B cell (primary cell): ENCODE results near the gene CDRT15. TPM values are rescaled to one million over a fixed set of nuclear protein-coding genes. Genes with fewer than 3 reads are reported as not detected.
A peak's percentile ranks its signal among the peaks of the same experiment; 100 is the strongest.

Experiments used
- ATAC-seq: fragments of 200-7000 bp; cut with Tn5 transposase; one replicate; pipeline ENCODE4 v1.10.0; 2021; ENCODE audit warnings: low read depth, mild to moderate bottlenecking, moderate number of reproducible peaks, moderate library complexity
- CTCF ChIA-PET: fragments of 350-600 bp; sonication (Branson Sonifier 250); formaldehyde crosslinking; loops from one replicate; lab custom pipeline; 2021; ENCODE audit warnings: antibody characterized with exemption, inconsistent platforms; lab: Charles Lee
- POLR2A ChIA-PET: fragments of 350-600 bp; sonication (Branson Sonifier 250); formaldehyde crosslinking; loops from one replicate; lab custom pipeline; 2021; ENCODE audit warnings: antibody characterized with exemption; lab: Charles Lee
- DNase-seq: peaks from one replicate; pipeline ENCODE4 v3.0.0; 2013
- H2AFZ ChIP-seq: 2 replicates; pipeline ENCODE4 v1.6.1; 2012; ENCODE audit warnings: mild to moderate bottlenecking, low read depth, low read length; ENCODE audit not compliant: insufficient read depth, poor library complexity, severe bottlenecking
- H3K27ac ChIP-seq, 2 donors: 1 replicate in 1 of 2; 2 replicates in 1 of 2; pipeline ENCODE4 v1.5.1; 2012 to 2013; ENCODE audit warnings: low read length in 2 of 2, mild to moderate bottlenecking in 2 of 2, moderate library complexity in 1 of 2
- H3K27me3 ChIP-seq, 4 experiments: fragments of 200-600 bp in 1 of 4; sonication (generic) in 1 of 4; replicated peaks in 1 of 4; 1 replicate in 2 of 4; 2 replicates in 2 of 4; pipeline versions ENCODE4 v1.6.1 to v1.7.0; 2013 to 2016; ENCODE audit warnings: low read length in 3 of 4, mild to moderate bottlenecking in 2 of 4, mixed read lengths in 1 of 4, moderate library complexity in 1 of 4; ENCODE audit not compliant: insufficient read depth in 4 of 4, control insufficient read depth in 3 of 4; ENCODE audit errors: control extremely low read depth in 1 of 4
- H3K36me3 ChIP-seq, 2 experiments: replicated peaks in 1 of 2; 1 replicate in 1 of 2; 2 replicates in 1 of 2; pipeline versions ENCODE4 v1.6.1 to v1.7.1; 2013; ENCODE audit warnings: low read length in 1 of 2; ENCODE audit not compliant: insufficient read depth in 2 of 2, control insufficient read depth in 1 of 2; ENCODE audit errors: control extremely low read depth in 1 of 2, extremely low read depth in 1 of 2
- H3K4me1 ChIP-seq, 2 donors: fragments of 200-600 bp in 1 of 2; sonication (generic) in 1 of 2; 1 replicate in 1 of 2; 2 replicates in 1 of 2; pipeline versions ENCODE4 v1.5.1 to v1.6.1; 2013 to 2017; ENCODE audit warnings: low read length in 2 of 2; ENCODE audit not compliant: control insufficient read depth in 2 of 2, insufficient read depth in 2 of 2
- H3K4me2 ChIP-seq: replicated peaks from 2 replicates; pipeline ENCODE3; 2012; ENCODE audit warnings: mild to moderate bottlenecking, low read depth, low read length; ENCODE audit not compliant: poor library complexity, severe bottlenecking
- H3K4me3 ChIP-seq, 5 experiments: fragments of 200-600 bp in 1 of 5; sonication (generic) in 1 of 5; 1 replicate in 3 of 5; 2 replicates in 2 of 5; pipeline versions ENCODE4 v1.5.1 to v1.7.0; 2011 to 2016; ENCODE audit warnings: low read length in 4 of 5, mild to moderate bottlenecking in 4 of 5, low read depth in 2 of 5, control low read depth in 1 of 5, moderate library complexity in 1 of 5; ENCODE audit not compliant: insufficient read depth in 1 of 5; ENCODE audit errors: control extremely low read depth in 1 of 5, extremely low read depth in 1 of 5
- H3K79me2 ChIP-seq: fragments of 200-600 bp; sonication (generic); one replicate; pipeline ENCODE4 v1.6.0; 2016; ENCODE audit warnings: low read length; ENCODE audit not compliant: control insufficient read depth, insufficient read depth
- H3K9ac ChIP-seq: fragments of 200-600 bp; sonication (generic); 2 replicates; pipeline ENCODE4 v1.6.1; 2017; ENCODE audit warnings: mild to moderate bottlenecking, low read length, moderate library complexity
- H3K9me3 ChIP-seq, 3 donors: one replicate each; pipeline versions ENCODE4 v1.6.1 to v1.7.1; 2013; ENCODE audit warnings: low read length in 2 of 3; ENCODE audit not compliant: control insufficient read depth in 2 of 3, insufficient read depth in 1 of 3; ENCODE audit errors: control extremely low read depth in 1 of 3
- H4K20me1 ChIP-seq: 2 replicates; pipeline ENCODE4 v1.6.0; 2012; ENCODE audit warnings: mild to moderate bottlenecking, low read length; ENCODE audit not compliant: insufficient read depth, control insufficient read depth, poor library complexity, severe bottlenecking
- H3K27ac Mint-ChIP-seq: one replicate; pipeline ENCODE4 v1.8.0; 2021; ENCODE audit warnings: mixed read lengths
- H3K27me3 Mint-ChIP-seq: one replicate; pipeline ENCODE4 v1.8.0; 2021; ENCODE audit warnings: mixed read lengths
- H3K4me1 Mint-ChIP-seq: one replicate; pipeline ENCODE4 v1.8.0; 2021; ENCODE audit warnings: mixed read lengths
- H3K4me3 Mint-ChIP-seq: one replicate; pipeline ENCODE4 v1.8.0; 2021; ENCODE audit warnings: mixed read lengths
- H3K9me3 Mint-ChIP-seq: one replicate; pipeline ENCODE4 v1.8.0; 2022; ENCODE audit warnings: mixed read lengths; ENCODE audit not compliant: insufficient read depth
- CTCF ChIP-seq: fragments of 200-600 bp; IDR thresholded peaks from one replicate; pipeline ENCODE4 v1.8.0; 2022; ENCODE audit warnings: antibody characterized with exemption, mild to moderate bottlenecking
- EZH2 ChIP-seq: IDR thresholded peaks from 2 replicates; pipeline ENCODE4 v1.6.1; 2012; ENCODE audit warnings: borderline replicate concordance, low read depth, mild to moderate bottlenecking, moderate library complexity, low read length; ENCODE audit not compliant: insufficient read depth, poor library complexity, severe bottlenecking
- WGBS: methylation state at CpG from one replicate; pipeline ENCODE4 v1.1.5; 2013; ENCODE audit warnings: missing lambda C conversion rate; ENCODE audit not compliant: insufficient coverage; 5-methylcytosine and 5-hydroxymethylcytosine counted together
- intact Hi-C: fragments of 100-400 bp; cut with micrococcal nuclease; formaldehyde crosslinking; loops from one replicate; pipeline ENCODE4 v1.10.0; 2022
- polyA plus RNA-seq: library from polyadenylated mRNA; depleted of rRNA; stranded (reverse); fragments of >200 nt; gene quantifications from 2 replicates; pipeline ENCODE4 v1.2.3, GENCODE V29; 2012
- total RNA-seq, 2 donors: library from RNA; stranded (reverse); fragments of 120-200 nt in 1 of 2; gene quantifications; 1 replicate in 1 of 2; 2 replicates in 1 of 2; pipeline versions ENCODE4 v1.2.3 to v1.2.4, GENCODE V29; 2013 to 2022

The CDRT15 gene
- total and polyA plus RNA-seq, 2 donors (not counting 1 experiment from before 2014, with no cell fraction given), result not detected

DNA sequence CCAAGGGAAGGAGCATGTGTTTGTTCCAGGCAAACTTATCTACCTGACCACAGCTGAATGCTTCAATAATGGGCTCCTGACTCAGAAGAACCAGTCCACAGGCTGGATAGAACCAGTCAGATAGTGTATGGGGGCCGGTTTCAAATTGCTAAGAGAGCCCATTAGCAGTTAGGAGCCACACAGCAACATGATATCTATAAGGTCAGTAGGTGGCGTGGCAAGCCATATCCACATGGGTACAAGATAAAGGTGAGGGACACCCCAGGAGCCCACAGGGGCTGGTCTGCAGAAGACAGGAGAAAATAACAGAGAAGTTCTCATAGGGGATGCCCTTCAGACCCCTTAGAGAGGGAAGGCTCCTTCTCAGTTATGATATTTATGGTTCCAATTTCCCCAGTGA lies 31.6 kb upstream of the CDRT15 start:
- Histone ChIP-seq H4K20me1 (no peaks in the 10 kb centered on the region), H3K36me3 (no peaks in the 10 kb centered on the region), H3K9me3 (no peaks in the 10 kb centered on the region), H3K27me3 (peaks cover 0 to 3% (median 0%) of the 10 kb centered on the region in 4 experiments), H2AFZ (no peak overlapping the region), H3K4me2 (no peak overlapping the region), H3K79me2 (no peaks in the 10 kb centered on the region), H3K4me1 (no peaks in the 10 kb centered on the region), H3K27ac (no peak overlapping the region), H3K4me3 (no peak overlapping the region), H3K9ac (no peak overlapping the region)
- ATAC-seq (no peak), DNase-seq (peak; percentile 12)
- no peak overlapping the region for H3K4me3 Mint-ChIP-seq
- POLR2A ChIA-PET, result no interaction called here
- CTCF ChIA-PET, result interaction anchor here (1.1 to 3.8 kb wide), 3 partner anchors 286 to 658 kb away, joined by 4 to 16 read pairs (median 5); no protein-coding TSS in a partner anchor
- no peaks in the 10 kb centered on the region for H3K9me3 Mint-ChIP-seq
- H3K27ac Mint-ChIP-seq, result no peak overlapping the region
- H3K4me1 Mint-ChIP-seq, result no peaks in the 10 kb centered on the region
- peaks cover 21% of the 10 kb centered on the region for H3K27me3 Mint-ChIP-seq
- no peak for TF ChIP-seq CTCF
- intact Hi-C loops, result no loop called here
- WGBS, result no CpG with 5 or more reads among the region's 2 CpGs

DNA sequence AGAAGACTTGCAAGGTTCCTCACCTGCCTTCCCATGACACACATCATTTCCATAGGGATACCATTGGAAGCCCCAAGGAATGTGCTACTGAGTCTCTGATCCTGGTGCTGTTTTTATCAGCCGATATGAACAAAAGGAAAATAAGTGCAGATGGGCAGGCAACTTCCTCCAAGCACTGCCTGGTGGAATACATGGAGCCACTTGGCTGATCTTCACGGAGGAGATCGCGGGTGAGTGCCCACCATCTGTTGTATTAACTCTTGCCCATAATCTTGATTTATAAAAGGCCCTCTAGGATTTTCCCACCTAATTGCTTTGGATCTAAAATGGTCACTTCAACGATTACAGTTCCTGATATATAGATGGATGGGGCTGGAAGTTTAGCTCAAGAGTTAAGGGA lies 24.7 kb upstream of the CDRT15 start:
- Histone ChIP-seq H3K79me2 (no peaks in the 10 kb centered on the region), H3K4me1 (no peaks in the 10 kb centered on the region), H3K4me3 (no peak overlapping the region), H3K27me3 (peaks cover 0 to 6% (median under 1%) of the 10 kb centered on the region in 4 experiments), H4K20me1 (no peaks in the 10 kb centered on the region), H3K9me3 (peaks cover 0 to 11% (median 0%) of the 10 kb centered on the region in 3 donors), H3K9ac (no peak overlapping the region), H2AFZ (no peak overlapping the region), H3K27ac (no peak overlapping the region), H3K36me3 (no peaks in the 10 kb centered on the region), H3K4me2 (no peak overlapping the region)
- Mint-ChIP-seq H3K4me1 (no peaks in the 10 kb centered on the region), H3K27ac (no peak overlapping the region), H3K9me3 (no peaks in the 10 kb centered on the region), H3K27me3 (peaks cover 34% of the 10 kb centered on the region), H3K4me3 (no peak overlapping the region)
- intact Hi-C loops, result no loop called here
- ATAC-seq (no peak), DNase-seq (no peak)
- ChIA-PET CTCF (no interaction called here), POLR2A (no interaction called here)
- 63% methylated on average over 1 of the region's 5 CpGs for WGBS
- TF ChIP-seq CTCF (no peak), EZH2 (no peak)
